ENCODE results near the gene FRMPD4.

FRMPD4 gene

GRCh38 chrX:12716574-12716973, 578.3 kb downstream of the FRMPD4 start:
- no peak for DNase-seq (ENCODE audit: low read depth)
- H3K4me3 ChIP-seq (ENCODE audit: low read depth, low read length) = no peak overlapping the region
- TF ChIP-seq CTCF (IDR thresholded peaks at IDR 0.05; ENCODE audit: low read depth, low read length, missing control alignments) = no peak

- no peak for TF ChIP-seq CTCF (IDR thresholded peaks at IDR 0.05; ENCODE audit: low read depth, low read length, missing control alignments)
- no peak for DNase-seq (ENCODE audit: low read depth)
- H3K4me3 ChIP-seq (ENCODE audit: low read depth, low read length) = no peak overlapping the region
These were observed 581.6 kb downstream of the FRMPD4 start for GRCh38 chrX:12719837-12720236.

DNA sequence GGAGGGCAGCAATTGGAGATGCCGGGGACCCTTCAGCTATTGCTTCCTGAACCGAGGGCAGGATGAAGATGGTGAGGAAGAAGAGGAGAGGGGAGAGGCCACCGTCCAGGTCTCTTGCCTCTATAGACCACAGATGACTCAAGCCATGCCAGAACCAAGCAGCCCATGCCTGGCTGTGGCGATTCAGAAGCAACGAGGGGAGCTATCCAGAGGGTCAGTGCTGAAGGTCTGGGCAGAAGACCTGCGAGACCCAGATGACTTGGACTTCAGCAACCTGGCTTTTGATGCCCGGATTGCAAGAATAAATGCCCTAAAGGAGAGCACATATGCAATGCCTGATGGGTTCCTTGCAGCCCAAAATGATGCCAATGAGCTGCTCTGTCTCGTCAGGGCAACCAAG, 582.8 kb downstream of the FRMPD4 start:
- no peak for TF ChIP-seq CTCF (IDR thresholded peaks at IDR 0.05; ENCODE audit: low read depth, low read length, missing control alignments)
- no peak for DNase-seq (ENCODE audit: low read depth)
- H3K4me3 ChIP-seq (ENCODE audit: low read depth, low read length) = no peak overlapping the region

- DNase-seq (ENCODE audit: low read depth) = no peak
- TF ChIP-seq CTCF (IDR thresholded peaks at IDR 0.05; ENCODE audit: low read depth, low read length, missing control alignments) = no peak
- no peak overlapping the region for H3K4me3 ChIP-seq (ENCODE audit: low read depth, low read length)
These were observed 584.0 kb downstream of the FRMPD4 start for GRCh38 chrX:12722314-12722713.

GRCh38 chrX:12741416-12741815, 603.1 kb downstream of the FRMPD4 start:
- no peak overlapping the region for H3K4me3 ChIP-seq (ENCODE audit: low read depth, low read length)
- no peak for TF ChIP-seq CTCF (IDR thresholded peaks at IDR 0.05; ENCODE audit: low read depth, low read length, missing control alignments)
- DNase-seq (ENCODE audit: low read depth) = no peak

DNA sequence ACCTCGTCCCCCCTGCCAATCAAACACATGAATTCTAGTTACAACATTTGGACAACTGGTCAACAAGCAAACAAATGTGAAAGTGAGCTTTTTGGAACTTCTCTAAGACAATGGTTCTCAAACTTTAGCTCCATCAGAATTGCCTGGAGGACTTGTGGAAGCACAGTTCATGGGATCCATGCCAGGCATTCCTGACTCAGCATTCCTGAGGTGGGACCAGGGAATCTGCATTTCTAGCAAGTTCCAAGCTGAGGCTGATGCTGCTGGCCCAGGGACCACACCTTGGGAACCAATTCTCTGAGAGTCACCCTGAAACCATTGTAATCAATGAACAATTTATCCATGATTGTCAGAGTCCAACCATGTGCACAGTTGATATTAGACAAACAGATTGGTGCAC, 609.2 kb downstream of the FRMPD4 start:
- TF ChIP-seq CTCF (IDR thresholded peaks at IDR 0.05; ENCODE audit: low read depth, low read length, missing control alignments) = no peak
- H3K4me3 ChIP-seq (ENCODE audit: low read depth, low read length) = no peak overlapping the region
- no peak for DNase-seq (ENCODE audit: low read depth)

DNA sequence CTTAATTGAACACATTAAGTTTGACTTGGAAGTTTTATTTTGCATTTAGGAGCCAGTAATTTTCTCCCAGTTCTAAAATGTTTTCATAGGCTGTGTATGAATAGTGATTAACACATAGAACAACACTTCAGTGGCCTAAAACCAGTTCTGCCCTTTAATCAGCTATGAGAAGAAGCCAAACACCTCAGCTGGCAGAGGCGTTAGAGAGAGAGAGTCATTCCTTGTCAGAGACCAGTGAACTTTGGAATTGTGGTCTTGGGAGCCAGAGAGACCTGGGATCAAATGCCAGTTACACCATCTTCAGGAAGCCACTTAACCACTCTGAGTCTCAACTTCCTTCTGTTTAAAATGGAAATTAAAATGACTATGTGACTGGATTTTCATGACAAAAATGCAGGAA, 613.6 kb downstream of the FRMPD4 start:
- TF ChIP-seq CTCF (IDR thresholded peaks at IDR 0.05; ENCODE audit: low read depth, low read length, missing control alignments) = no peak
- DNase-seq (ENCODE audit: low read depth) = no peak
- no peak overlapping the region for H3K4me3 ChIP-seq (ENCODE audit: low read depth, low read length)

Data from GM12864 (cell line).